Stimulated activated CD8-positive, alpha-beta memory T cell treated with anti-CD3 and anti-CD28 coated beads, Interleukin-4, amount 100 ng/mL, for 24 hours (primary cell): Measurements from ENCODE around the gene LEO1.

Experiments used
- DNase-seq: peaks from one replicate; pipeline ENCODE4 v3.0.0-alpha.2; 2020; ENCODE audit warnings: low read depth

LEO1 gene

DNA sequence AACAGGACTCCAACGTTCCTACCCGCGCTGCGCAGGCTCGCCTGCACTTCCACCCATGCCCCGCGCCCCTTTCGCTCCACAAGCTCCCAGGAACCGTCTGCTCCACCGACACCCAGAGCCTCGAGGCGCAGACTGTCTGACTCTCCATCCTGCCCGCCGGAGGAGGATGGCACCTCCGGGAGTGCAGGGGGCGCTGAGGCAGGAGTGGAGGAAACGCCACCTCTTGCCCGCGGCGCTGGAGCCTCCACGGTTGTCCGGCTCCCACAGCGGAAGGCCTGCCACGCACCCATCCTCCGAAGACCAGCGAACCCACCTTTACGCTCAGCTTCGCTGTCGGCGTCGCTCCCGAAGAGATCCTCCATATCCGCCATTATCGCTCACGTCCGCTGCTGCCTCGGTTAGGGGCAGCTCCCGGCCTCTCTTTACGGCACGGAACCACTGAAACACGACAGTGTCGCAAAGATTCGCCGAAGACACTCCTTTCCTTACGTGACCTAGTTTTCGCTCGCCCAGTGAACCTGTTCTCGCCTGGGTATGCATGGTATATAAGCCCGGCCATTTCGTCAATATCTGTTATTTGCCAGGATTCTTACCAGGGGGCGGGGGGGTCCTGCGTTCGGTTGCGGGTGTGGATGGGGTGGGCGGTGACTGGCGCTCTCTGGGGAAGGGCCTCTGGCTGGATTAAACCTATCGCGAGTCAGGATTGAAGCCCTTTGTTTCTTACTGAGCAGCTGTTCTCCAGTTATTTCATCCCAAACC, at the start of gene LEO1:
Gene LEO1 (minus strand): TSS at position 404 of the 759 bp plus-strand sequence. CDS start 33 bp downstream, at position 371.
- DNase-seq, result peak; percentile 77

DNA sequence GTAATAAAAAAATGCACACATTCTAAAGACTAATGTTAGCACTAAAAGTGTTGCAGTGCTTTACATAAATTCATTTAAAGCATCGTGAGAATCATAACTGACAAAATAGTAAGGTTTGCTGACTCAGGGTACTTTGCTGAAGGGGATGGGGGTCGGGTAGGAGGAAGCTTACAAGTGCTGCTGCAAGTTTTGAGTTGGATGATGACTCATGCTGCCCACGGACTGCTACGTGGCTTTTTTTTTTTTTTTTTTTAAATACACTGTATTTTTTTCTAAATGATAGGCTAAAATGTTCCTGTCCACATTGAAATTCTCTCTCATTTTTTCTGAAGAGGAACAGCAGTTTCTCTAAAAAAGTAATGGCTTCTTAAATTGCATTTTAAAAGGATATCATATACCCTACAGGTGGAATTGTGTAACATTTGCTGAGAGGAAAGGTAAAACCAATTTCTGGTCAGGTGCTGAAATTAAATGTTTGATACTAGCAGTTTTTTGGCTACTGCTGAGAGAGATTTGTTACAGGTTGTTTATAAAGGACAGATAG, 49.6 kb upstream of the LEO1 start:
- DNase-seq, result peak; percentile 47

DNA sequence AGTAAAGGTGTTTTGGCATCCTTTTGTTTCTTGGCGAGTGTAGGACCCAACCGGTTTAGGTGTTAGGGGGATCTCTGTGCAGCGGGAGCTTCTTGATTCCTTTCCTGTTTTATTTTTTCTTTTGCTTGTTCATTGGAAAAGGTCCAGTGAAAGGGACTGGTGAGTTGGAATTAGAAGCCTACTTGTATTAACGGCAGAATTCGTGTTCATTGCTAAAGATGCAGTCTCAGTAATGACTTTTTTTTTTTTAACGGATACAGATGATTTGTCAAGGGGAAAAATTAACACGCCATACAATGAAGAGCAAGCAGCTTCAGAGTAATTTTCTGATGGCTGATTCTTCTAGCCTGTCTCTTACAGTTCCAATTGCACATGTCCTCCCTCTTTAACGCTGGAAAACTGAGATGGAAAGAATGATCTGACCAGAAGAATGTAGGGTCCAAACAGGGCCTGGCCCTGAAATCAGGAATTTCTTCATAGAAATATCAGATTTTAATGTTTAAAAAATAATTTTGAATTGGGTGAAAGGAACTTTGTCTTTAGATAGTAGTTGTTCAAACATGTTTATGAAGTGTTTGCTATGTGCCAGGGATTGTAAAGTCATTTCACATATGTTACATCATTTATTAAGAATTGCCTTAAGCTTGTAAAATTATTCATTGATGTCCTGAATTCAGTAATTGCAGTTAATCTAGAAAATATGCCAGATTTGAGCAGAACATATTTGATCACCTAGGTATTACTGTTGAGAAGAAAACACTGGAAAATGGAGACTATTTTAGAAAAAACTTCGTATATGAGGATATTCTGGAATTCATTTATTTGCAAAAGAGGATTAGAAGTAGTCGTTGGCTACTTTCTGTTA, 48.9 kb upstream of the LEO1 start:
- DNase-seq, result no peak

DNA sequence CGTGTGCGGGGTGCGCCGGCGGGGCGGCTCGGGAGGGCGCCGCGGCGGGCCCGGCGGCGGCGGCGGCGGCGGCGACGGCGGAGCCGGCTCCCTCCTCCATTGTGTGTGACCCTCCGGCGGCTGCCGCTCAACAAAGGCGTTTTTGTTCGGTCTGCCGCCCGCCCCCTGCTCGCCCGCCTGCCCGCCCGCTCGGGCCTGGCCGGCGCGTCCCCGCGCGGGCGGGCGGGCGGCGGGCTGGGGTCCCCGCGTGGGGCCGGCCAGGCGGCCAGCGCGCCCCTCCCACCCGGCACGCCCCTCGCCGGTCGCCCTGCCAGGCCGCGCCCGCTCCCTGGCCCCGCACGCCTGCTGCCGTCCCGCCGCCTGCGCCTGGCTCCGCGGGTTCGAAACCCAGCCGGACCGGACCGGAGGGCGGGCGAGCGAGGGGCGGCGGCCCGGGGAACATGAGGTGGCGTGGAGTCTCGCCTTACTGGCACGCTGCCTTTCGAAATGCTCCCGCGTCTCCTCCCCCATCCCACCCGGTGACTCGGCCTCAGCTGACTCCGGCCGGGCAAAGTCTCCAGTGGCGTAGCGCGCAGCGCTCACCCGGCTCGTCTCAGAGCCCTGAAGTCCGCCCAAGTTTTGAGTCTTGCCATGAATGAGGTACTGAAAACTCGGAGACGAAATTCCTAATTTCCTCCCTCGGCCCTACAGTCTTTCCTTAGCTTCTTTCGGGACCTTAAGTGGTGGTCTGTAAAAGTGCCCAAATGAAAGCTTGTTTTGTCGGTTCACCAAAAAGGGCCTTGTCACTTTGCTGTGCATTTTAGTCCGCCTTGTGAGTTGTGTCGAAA, 48.0 kb upstream of the LEO1 start:
- DNase-seq, result peak; percentile 53

DNA sequence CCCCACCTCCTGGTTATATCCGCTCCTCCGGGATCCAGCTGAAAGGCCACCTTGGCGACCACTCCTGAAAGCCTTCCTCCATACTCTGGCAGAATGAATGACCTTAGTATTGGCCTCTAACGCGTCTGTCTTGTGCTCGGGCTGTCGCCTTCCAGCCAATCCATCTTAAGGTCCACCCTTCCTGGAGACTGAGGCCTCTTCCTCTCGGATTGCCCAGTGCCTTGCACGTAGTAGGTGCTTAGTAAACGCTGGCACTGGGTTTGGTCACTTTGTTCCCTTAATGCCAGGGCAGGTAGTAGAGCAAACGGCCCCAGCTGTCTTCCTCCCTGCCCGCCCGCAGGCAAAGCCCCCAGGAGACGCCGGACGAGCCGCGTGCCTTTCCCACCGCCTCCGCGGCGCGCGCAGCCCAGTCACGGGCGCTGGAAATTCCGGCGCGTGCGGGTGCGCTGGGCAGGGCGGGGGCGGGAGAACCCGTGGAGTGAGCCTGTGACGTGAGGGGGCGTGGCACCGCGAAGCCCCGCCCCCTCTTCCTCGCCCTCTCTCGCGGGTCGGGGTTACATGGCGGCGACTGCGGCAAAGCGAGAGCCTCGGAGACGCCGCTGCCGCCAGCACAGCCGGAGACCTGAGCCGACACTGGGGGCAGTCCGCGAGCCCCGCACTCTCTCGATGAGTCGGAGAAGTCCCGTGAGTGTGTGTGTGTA, 47.3 kb upstream of the LEO1 start, which contains the start of gene MAPK6:
Gene MAPK6 (plus strand): TSS at position 527 of the 701 bp plus-strand sequence. CDS start 27,242 bp downstream, outside the sequence.
- DNase-seq, result peak; percentile 91

DNA sequence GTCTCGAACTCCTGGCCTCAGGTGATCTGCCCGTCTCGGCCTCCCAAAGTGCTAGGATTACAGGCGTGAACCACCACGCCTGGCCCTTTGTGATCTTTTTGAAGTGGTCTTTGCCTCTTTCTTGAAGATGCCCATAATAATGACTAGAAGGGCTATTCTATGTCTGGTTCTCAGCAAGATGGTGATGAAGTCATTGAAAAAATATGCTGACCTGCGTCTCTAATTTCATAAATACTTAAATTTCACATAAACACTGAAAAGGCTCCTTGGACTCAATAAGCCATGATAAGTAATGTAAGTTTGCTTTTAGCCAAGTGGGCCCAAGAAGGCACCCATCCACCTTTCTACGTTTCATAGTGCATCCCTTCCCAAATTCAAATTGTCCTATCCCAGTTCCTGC, 46.7 kb upstream of the LEO1 start:
- DNase-seq, result no peak

DNA sequence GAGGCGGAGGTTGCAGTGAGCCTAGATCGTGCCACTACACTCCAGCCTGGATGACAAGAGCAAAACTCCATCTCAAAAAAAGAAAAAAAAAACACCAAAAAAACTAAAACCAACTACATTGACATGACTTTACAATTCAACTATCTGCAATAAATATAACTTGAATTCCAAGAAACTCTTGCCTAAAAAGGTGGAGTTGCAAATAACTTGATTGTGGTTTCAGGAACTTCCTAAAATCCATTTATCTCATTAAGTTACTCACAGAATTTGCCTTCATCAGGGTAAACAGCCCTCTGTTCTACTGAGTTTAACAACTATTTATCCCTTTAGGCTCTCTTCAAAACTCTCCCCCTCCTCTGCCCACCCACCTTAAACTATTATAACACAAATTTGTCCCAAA, 44.7 kb upstream of the LEO1 start:
- DNase-seq, result no peak

DNA sequence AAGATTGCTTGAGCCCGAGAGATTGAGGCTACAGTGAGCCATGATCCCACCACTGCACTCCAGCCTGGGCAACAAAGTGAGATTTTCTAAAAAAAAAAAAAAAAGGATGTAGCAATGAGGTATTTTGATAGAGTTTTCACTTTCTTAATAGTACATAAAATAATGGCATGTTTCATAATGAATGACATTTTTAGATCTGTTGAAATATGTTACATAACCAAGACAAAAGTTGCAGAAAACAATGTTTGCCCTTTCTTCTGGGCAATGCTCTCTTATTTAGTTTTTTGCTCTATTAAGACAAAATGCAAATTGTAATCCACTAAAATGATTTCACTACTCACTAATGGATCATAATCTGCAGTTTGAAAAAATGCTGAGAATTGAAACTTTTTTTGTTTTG, 43.0 kb upstream of the LEO1 start:
- no peak for DNase-seq

DNA sequence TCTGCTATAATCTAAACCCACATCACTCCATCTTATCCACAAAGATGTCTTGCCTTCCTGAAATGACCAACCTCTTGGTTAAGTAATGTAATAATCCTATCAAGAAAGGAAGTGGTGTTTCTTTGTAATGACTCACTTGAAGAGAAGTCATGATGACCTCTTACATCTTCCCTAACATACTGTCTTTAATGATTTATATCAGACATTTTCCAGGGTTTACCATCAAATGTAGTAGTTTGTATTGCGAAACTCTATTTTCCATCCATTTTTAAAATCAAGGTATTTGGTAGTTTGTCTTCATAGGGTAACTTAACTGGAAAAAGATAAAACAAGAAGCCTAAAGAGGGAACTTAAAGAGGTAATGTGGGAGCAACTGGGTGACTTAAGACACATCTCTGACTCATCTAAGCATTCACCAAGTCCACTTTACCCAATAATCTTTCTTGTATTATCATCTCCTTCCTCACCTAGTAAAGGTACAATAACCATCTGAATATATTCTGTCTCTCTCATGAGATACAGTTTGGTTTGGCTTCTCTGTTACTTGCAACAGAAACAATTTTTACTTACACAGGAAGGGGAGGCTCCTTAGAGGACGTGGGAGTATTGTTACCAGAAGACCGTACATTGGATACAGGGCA, 41.7 kb upstream of the LEO1 start:
- no peak for DNase-seq

DNA sequence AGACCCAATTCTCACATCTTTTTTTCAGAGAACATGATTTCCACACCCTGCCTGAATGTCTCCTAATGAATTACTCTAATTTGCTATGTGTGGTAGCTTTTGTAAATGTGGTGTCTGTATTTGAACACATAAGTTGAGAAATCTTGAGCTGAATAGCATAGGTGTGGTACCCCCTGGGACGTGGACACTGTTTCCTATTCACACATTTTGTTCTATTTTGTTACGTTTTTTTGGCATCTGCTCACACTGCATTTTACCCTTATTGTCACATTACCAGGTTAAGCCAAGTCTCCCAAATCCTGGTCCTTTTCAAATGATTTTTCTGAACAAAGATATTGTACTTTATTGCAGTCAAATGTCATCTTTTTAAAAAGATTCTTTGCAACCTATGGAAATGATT, 40.6 kb upstream of the LEO1 start:
- DNase-seq, result no peak

DNA sequence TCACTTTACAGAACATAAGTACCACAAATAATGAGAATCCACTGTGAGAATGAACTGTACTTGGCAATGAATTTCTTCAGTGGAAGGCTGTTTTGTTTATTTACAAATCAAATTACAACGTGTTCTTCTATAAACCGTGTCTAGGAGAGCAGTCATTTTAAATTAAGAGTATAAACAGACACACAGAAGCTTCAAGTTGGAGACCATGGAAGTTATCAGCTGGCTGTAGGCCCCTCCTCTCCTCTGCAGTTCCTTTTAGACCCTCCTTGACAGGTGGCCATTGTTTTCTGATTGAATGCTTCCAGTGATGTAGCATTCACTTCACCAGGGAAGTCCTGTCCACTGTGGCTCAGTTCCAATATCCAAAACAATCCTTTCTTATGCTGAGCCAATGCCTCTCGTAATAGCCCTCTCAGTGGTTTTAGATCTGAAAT, 40.1 kb upstream of the LEO1 start:
- no peak for DNase-seq

DNA sequence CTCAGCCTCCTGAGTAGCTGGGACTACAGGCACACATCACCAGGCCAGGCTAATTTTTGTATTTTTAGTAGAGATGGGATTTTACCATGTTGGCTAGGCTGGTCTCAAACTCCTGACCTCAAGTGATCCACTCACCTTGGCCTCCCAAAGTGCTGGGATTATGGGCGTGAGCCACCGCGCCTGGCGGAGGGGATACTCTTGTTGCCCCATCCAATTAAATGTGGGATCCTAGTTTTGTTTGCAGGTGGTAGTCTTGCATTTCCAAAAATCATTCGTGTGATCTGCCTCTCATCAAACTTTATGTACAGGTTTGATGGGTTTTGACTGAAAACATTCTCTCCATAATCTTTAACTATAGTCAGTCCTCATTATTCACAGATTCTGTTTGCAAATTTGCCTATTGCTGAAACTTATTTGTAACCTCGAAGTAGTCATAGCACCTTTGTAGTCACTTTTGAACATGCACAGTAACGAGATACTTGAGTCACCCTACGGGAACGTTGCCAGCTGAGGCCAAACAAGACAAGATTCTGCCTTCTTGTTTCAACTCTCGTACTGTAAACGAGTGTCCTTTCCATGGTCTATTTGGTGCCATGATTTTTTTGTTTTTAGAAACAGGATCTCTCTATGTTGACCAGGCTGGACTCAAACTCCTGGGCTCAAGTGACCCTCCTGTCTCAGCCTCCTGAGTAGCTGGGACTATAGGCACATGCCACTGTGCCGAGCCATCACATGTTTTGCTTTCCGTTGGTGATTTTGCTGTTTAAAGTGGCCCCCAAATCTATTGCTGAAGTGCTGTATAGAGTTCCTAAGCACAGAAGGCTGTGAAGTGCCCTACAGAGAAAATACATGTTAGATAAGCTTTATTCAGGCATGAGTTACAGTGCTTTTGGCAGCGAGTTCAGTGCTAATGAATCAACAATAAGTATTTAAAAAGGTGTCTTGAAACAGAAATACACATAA, 39.3 kb upstream of the LEO1 start:
- peak; percentile 24 for DNase-seq

DNA sequence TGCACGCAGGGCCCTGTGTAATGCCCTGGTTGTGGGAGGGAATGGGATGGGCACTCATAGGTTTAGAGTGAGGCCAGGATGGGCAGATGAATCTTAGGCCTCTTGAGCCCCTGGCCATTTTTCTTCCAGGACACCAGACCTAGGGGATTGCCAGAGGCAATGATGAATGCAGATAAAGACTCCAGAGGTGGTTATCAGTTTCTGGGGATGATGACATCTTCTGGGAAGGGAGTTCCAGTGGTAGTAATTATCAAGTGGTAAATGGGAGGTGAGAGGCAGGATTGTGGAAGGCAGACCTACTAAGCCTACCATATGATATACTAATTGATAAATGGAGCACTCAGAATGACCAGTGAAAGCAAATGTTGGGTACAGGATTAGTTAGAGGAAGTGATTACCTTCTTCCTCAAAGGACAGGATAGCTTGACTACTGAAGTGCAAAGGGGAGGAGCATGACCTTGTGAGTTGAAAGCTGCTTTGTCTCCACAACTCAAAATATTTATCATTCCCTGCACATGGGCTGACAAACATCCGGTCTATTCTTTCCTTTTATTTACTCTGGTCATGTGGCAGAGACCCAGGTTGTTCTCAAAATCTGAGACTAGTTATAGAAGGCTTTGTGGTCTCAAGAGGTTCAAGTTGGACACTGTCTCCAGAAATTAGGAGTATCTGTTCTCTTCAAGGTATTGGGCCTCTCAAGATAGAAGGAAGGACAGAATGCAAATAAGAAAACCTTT, 37.3 kb upstream of the LEO1 start:
- DNase-seq, result no peak

DNA sequence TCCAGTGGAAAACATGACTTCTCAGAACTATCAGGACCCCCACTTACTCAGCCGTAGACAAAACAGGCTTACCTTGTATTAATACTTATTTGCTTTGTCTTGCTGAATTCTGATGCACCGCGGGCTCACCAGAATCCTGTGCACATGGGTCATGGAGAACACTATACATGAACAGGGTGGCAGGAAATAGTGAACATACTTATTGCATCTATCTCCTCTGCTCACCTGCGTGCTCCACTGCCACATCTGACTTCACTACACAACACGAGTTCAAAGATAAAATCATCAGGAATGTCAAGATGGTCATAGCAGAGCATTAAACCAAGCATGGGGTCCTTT, 36.8 kb upstream of the LEO1 start:
- no peak for DNase-seq

DNA sequence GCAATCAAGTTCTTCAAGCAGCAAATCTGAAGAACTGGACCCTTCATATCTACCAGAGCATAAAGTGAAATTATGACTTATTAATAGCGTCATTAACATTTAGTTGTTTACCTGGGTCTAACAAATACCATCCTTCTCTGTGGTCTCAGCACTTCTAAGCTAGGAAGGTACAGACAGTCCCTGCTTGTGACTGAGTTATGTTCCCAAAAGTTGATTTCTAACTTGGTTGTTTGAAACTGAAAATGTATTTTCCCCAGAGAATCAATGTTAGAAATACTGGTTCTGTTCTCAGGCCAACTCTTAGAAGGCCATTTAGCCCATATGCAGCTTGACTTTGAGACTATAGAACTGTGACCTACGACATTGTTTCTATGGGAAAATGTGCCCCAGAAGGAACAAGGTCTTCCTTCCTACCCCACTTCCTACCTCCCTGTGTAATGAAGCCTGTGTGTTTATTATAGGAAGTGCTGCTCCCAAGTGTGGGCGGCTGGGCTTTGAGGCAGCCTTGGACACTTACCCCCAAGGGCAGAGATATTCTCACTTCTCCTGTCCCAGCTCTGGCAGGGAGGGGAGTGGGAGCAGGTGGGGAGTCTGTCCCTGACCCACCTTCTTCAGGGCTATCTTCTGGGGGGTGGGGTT, 35.2 kb upstream of the LEO1 start:
- DNase-seq, result no peak

DNA sequence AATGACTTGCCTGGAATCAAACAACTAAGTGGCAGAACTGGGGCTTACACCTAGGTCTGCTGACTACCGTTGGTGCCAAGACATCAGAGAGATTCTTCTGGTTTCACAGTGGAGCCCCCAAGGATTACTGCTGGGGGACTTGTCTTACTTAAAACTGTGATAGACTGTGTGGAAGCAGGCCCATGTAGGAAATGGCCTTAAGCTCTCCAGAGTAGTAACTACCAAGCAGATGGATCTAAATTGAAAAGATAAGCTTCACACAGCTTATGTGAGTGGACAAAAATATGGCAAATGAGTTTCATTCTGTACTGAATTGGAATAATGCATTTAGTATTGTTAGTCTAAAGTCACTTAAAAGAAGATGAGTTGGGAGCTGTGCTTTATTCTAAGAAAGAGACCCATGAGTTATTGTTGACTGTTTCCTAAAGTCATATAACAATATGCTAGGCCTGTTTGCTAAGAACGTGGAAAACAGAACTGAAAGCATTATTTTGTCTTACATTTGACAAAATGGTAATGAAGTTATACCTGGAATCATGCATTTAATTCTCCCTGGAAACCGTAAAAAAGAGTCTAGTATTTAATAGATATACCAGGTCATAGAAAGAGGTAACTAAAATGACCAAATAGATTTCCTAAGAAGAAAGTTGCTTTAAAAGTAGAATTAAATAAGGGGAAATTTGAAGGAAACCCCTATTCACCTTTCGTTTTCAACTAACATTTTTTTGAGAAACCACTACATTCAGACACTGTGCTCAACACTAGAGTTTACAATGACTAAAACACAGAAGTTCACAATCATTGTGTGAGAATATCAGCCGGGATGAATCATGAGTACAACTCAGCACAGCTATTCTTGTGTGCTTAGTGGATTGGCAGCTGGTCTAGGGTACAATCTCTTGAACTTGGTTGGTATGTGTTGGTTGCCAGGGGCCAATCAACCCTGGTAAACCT, 34.4 kb upstream of the LEO1 start:
- DNase-seq, result no peak

DNA sequence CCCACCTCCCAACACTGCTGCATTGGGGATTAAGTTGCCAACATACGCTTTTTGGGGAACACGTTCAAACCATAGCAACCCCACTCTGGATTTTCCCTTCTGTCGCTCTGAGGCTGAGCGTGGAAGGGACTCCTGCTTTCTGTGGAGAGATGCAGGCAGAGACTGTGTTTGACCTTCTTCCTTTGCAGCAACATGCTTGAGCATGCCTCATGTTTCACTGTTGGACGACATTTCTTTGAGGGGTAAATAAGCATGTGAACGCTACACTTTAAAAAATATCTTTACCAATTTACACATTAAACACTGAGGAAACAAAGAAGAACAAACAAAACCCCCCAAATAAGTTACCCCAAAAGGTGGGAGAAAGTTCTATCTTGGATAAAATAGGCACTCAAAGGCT, 33.2 kb upstream of the LEO1 start:
- DNase-seq, result no peak
